K562 (cell line): Measurements from ENCODE around the gene FASN. TPM values are rescaled to one million over a fixed set of nuclear protein-coding genes. Genes with fewer than 3 reads are reported as not detected.
A peak's percentile ranks its signal among the peaks of the same experiment; 100 is the strongest.

Experiments
- ATAC-seq: fragments of 200-7000 bp; cut with Tn5 transposase; 3 replicates; pipeline ENCODE4 v1.9.1; 2020; ENCODE audit warnings: moderate library complexity
- BruUV-seq: library from RNA; stranded (reverse); fragments of 400-500 nt; replicated peaks from 2 replicates; lab custom pipeline; 2021; lab: Mats Ljungman, UMichigan
- CTCF ChIA-PET: fragments of 300-600 bp; formaldehyde crosslinking; extraction: SDS; loops from one replicate; lab custom pipeline; 2021; ENCODE audit warnings: low intra/inter-chr PET ratio; lab: Yijun Ruan, JAX
- POLR2A ChIA-PET: fragments of 300-600, 350-650 bp; sonication (Branson Sonifier 250); formaldehyde crosslinking; extraction: SDS; loops from one replicate; lab custom pipeline; 2021; ENCODE audit warnings: antibody characterized with exemption, inconsistent platforms; lab: Yijun Ruan, JAX
- DNase-seq, 4 experiments: peaks; one replicate each; pipeline versions ENCODE4 v3.0.0 to v3.0.0-alpha.2; 2011 to 2018; ENCODE audit warnings: low spot score in 3 of 4, mixed read lengths in 3 of 4; ENCODE audit errors: extremely low read depth in 1 of 4
- FAIRE-seq: peaks from 2 replicates; lab custom pipeline; 2011; peaks lifted over from hg19 to GRCh38; lab: Jason Lieb, UNC
- H2AFZ ChIP-seq: 2 replicates; pipeline ENCODE4 v1.6.0; 2011; ENCODE audit warnings: low read depth, low read length, control low read depth, inconsistent platforms
- H3K27ac ChIP-seq: fragments of 200-600 bp; 3 replicates; pipeline ENCODE4 v1.8.0; 2011; ENCODE audit warnings: low read depth, mild to moderate bottlenecking, control low read depth, inconsistent platforms, low read length, moderate library complexity, mixed read lengths; ENCODE audit errors: extremely low read depth
- H3K27me3 ChIP-seq, 2 experiments: fragments of 300-600 bp in 1 of 2; 2 replicates in 1 of 2; 3 replicates in 1 of 2; pipeline versions ENCODE4 v1.6.0 to v1.8.0; 2011; ENCODE audit warnings: inconsistent platforms in 2 of 2, low read length in 2 of 2, mild to moderate bottlenecking in 1 of 2, mixed read lengths in 1 of 2, moderate library complexity in 1 of 2; ENCODE audit not compliant: control insufficient read depth in 2 of 2, insufficient read depth in 2 of 2
- H3K36me3 ChIP-seq: fragments of 300-600 bp; 3 replicates; pipeline ENCODE4 v1.8.0; 2011; ENCODE audit warnings: mild to moderate bottlenecking, low read length, inconsistent platforms; ENCODE audit not compliant: control insufficient read depth, insufficient read depth
- H3K4me1 ChIP-seq, 2 experiments: fragments of 200-600 bp in 1 of 2; replicated peaks in 1 of 2; 2 replicates in 1 of 2; 3 replicates in 1 of 2; pipeline versions ENCODE4 v1.5.1 to v1.8.0; 2011; ENCODE audit warnings: inconsistent platforms in 2 of 2, low read length in 2 of 2, mild to moderate bottlenecking in 1 of 2, mixed read lengths in 1 of 2, moderate library complexity in 1 of 2; ENCODE audit not compliant: control insufficient read depth in 2 of 2, insufficient read depth in 2 of 2
- H3K4me2 ChIP-seq: 2 replicates; pipeline ENCODE4 v1.6.1; 2011; ENCODE audit warnings: low read length, control low read depth, inconsistent platforms, mixed read lengths; ENCODE audit not compliant: insufficient read depth
- H3K4me3 ChIP-seq: fragments of 200-600 bp; sonication (generic), shearing (Covaris generic); 2 replicates; pipeline ENCODE4 v1.5.1; 2016; ENCODE audit warnings: control low read depth, inconsistent platforms
- H3K79me2 ChIP-seq: fragments of 200-600 bp; 3 replicates; pipeline ENCODE4 v1.8.0; 2011; ENCODE audit warnings: low read length, inconsistent platforms; ENCODE audit not compliant: control insufficient read depth, insufficient read depth
- H3K9ac ChIP-seq, 2 experiments: 2 replicates each; pipeline versions ENCODE4 v1.6.0 to v1.6.1; 2011; ENCODE audit warnings: low read depth in 2 of 2, low read length in 2 of 2, control low read depth in 1 of 2, inconsistent platforms in 1 of 2, mild to moderate bottlenecking in 1 of 2, mixed read lengths in 1 of 2; ENCODE audit not compliant: insufficient read depth in 1 of 2
- H3K9me1 ChIP-seq: one replicate; pipeline ENCODE4 v1.6.0; 2011; ENCODE audit warnings: inconsistent platforms, mild to moderate bottlenecking, low read length, moderate library complexity; ENCODE audit not compliant: control insufficient read depth, insufficient read depth
- H3K9me3 ChIP-seq: replicated peaks from 2 replicates; pipeline ENCODE4 v1.5.1; 2011; ENCODE audit warnings: low read depth, low read length, inconsistent platforms; ENCODE audit not compliant: control insufficient read depth, insufficient read depth
- H4K20me1 ChIP-seq: replicated peaks from 2 replicates; pipeline ENCODE4 v1.6.1; 2011; ENCODE audit warnings: low read length, inconsistent platforms, mixed read lengths; ENCODE audit not compliant: control insufficient read depth, insufficient read depth
- ID3 ChIP-seq, 2 experiments: fragments of 250-450 bp in 1 of 2; fragments of 450-650 bp in 1 of 2; sonication (Bioruptor Pico) in 1 of 2; IDR thresholded peaks; 2 replicates each; pipeline versions ENCODE4 v1.6.1 to v1.8.0; 2016 to 2021; ENCODE audit warnings: mild to moderate bottlenecking in 2 of 2, moderate library complexity in 2 of 2, missing compliant biosample characterization in 1 of 2, missing genetic modification characterization in 1 of 2
- RBBP5 ChIP-seq: fragments of 200-600 bp; sonication (generic); IDR thresholded peaks from 2 replicates; pipeline ENCODE4 v1.6.1; 2012; ENCODE audit warnings: borderline replicate concordance, mild to moderate bottlenecking, low read length, control low read depth, inconsistent platforms; ENCODE audit not compliant: insufficient read depth, poor library complexity, severe bottlenecking
- WHSC1 ChIP-seq: IDR thresholded peaks from one replicate; pipeline ENCODE4 v1.6.1; 2012; ENCODE audit warnings: low read length, control low read depth, inconsistent platforms
- WGBS: fragments of 100-300 bp; shearing (Covaris generic); methylation state at CpG from one replicate; pipeline ENCODE4 v1.1.6; 2016; ENCODE audit warnings: low coverage, mixed read lengths; ENCODE audit not compliant: insufficient coverage; ENCODE audit errors: missing lambda C conversion rate; 5-methylcytosine and 5-hydroxymethylcytosine counted together
- in situ Hi-C: fragments of 300-500 bp; cut with MboI; formaldehyde crosslinking; loops from 4 replicates; pipeline ENCODE4 v1.15.0; 2018; ENCODE audit warnings: inconsistent platforms, mixed read lengths
- intact Hi-C: fragments of 100-400 bp; cut with micrococcal nuclease; formaldehyde crosslinking; loops from 2 replicates; pipeline ENCODE4 v1.14.2; 2022
- polyA plus RNA-seq, 8 experiments: library from polyadenylated mRNA; depleted of rRNA in 4 of 8; stranded (reverse) in 5 of 8; unstranded in 3 of 8; fragments of >200 nt; fragmentation: Nextera tagmentation in 2 of 8; fragmentation: Illumina TruSeq in 1 of 8; extraction: Ambion mirVana in 2 of 8; extraction: Trizol in 1 of 8; gene quantifications; 2 replicates each; pipeline versions ENCODE4 v1.2.1 to v1.2.3, GENCODE V29; 2011 to 2014; ENCODE audit warnings: inconsistent platforms in 1 of 8, missing spikeins in 1 of 8
- total RNA-seq, 7 experiments: library from RNA; depleted of rRNA in 6 of 7; stranded (reverse); fragments of >200 nt in 6 of 7; fragmentation: Illumina TruSeq in 2 of 7; extraction: Trizol in 2 of 7; gene quantifications; 2 replicates each; pipeline versions ENCODE4 v1.2.1 to v1.2.3, GENCODE V29; 2011 to 2021; ENCODE audit warnings: low replicate concordance in 1 of 7
- TF ChIP-seq, protein P1 (sequence below): fragments of 450-650 bp; formaldehyde crosslinking; IDR thresholded peaks from 2 replicates; pipeline ENCODE4 v1.4.0; 2020; ENCODE audit warnings: mild to moderate bottlenecking

FASN gene
- total and polyA plus RNA-seq, 9 of the 15 experiments (the other 6 are each of a cell fraction or from before 2014, with no cell fraction given): 0.15 to 663 (median 49.9) TPM

DNA sequence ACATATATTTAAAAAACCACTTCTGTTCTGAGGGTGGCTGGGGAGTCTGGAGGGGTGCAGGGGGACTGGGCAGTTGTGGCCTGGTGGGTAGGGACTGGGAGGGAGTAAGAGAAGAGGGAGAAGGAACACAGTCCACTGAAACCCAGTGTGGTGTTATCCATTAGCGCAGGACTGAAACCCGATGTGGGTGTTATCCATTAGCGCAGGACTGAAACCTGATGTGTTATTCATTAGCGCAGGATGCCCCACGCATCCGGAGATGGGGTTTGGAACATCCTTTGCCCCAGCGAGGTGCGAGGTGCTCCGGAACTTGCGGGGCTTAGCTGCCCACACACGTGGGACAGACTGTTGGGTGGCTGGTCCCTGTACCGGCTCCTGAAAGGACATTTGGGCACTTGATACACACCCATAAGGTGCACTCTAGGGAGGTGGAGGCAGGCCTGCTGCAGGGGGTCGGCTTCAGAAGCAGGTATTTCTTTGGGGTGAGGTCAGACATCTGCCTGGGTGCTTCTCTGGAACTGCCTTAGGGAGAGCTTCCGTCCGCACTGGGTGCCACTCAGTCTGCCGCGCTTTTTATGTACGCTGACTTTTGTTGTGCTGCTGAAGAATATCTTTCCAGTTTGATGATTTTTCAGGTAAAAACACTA lies 20.3 kb upstream of the FASN start:
- no peak overlapping the region for H3K4me3 ChIP-seq
- peaks cover 13% of the 10 kb centered on the region for H3K9me1 ChIP-seq
- H3K4me1 ChIP-seq: peaks cover 58 to 67% of the 10 kb centered on the region in 2 experiments
- BruUV-seq: no TSS peak
- TF ChIP-seq ID3 (CRISPR knock-in tag; IDR thresholded peaks at IDR 0.05): no peak
- peak; percentile 59; the same call in 1 of the 2 replicates for TF ChIP-seq ID3 (tag; IDR thresholded peaks at IDR 0.05)
- TF ChIP-seq WHSC1: peak; percentile 47
- TF ChIP-seq, protein P1, sequence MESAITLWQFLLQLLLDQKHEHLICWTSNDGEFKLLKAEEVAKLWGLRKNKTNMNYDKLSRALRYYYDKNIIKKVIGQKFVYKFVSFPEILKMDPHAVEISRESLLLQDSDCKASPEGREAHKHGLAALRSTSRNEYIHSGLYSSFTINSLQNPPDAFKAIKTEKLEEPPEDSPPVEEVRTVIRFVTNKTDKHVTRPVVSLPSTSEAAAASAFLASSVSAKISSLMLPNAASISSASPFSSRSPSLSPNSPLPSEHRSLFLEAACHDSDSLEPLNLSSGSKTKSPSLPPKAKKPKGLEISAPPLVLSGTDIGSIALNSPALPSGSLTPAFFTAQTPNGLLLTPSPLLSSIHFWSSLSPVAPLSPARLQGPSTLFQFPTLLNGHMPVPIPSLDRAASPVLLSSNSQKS (CRISPR knock-in tag): no peak
- TF ChIP-seq RBBP5: peak; percentile 1
- TF ChIP-seq, all 486 proteins: peak for 3
- intact Hi-C loops: no loop called here
- H3K9me3 ChIP-seq: no peaks in the 10 kb centered on the region
- H3K27ac ChIP-seq: peak overlapping the region; percentile 59
- POLR2A ChIA-PET: interaction anchor here (0.6 to 1.7 kb wide), 6 partner anchors 9 to 337 kb away, joined by 3 to 7 read pairs (median 3); no protein-coding TSS in a partner anchor
- no peaks in the 10 kb centered on the region; a peak in 1 of 5 replicates for H3K27me3 ChIP-seq
- H3K9ac ChIP-seq: peak overlapping the region; percentile 19 to 57; a peak in 3 of 4 replicates
- H3K79me2 ChIP-seq: peaks cover 2% of the 10 kb centered on the region; the same call in 1 of the 3 replicates
- CTCF ChIA-PET: no interaction called here
- no peak overlapping the region; the same call in 1 of the 2 replicates for H2AFZ ChIP-seq
- H3K4me2 ChIP-seq: peak overlapping the region; percentile 53
- FAIRE-seq (peak; percentile 51), DNase-seq (no peak), ATAC-seq (peak; percentile 8; the same call in 2 of the 3 replicates)
- no peaks in the 10 kb centered on the region; the same call in 1 of the 2 replicates for H4K20me1 ChIP-seq
- in situ Hi-C loops: no loop called here
- 66% methylated on average over 18 of the region's 18 CpGs for WGBS
- peaks cover 6% of the 10 kb centered on the region; the same call in 2 of the 3 replicates for H3K36me3 ChIP-seq
